ENCODE measurements around the gene MFRP. TPM values are rescaled to one million over a fixed set of nuclear protein-coding genes. Genes with fewer than 3 reads are reported as not detected.

Gene MFRP
- total and polyA plus RNA-seq, 9 of the 15 experiments (the other 6 are each of a cell fraction or from before 2014, with no cell fraction given): not detected

DNA sequence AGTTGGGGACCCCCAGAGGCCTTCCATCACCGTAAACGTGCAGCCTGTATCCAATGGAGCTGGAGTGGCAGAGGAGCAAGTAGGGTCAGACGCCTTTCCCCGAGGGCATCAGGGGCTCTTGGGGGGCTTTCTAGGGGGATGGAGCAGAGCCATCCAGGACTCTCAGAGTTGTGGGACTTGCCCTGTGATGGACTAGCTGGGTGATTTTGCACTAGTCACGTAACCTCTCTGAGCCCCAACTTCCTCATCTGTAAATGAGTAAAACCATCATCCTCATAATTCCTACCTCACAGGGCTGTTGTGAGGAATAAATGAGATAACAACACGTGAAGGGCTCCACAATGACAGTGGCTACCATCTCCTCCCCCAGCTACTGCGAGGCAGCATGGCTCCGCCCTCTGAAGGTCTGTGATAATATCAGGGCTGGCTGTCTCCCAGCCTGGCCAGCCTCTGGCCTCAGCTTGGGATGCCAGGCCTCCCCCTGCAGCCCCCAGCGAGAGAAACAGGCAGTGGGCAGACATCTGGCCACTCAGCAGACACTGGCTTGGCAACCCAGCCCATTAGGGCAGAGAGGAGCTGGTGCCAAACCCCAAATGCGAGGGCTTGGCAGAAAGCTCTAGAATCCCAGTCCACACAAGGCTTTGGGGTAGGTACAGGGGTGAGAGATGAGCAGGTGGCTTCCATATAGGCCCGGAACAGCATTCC, 28.3 kb upstream of the MFRP start (continued):
- TF ChIP-seq ATF7 (IDR thresholded peaks at IDR 0.05) (no peak), NKRF (IDR thresholded peaks at IDR 0.05; ENCODE audit: borderline replicate concordance) (no peak), POLR2G (IDR thresholded peaks at IDR 0.05; ENCODE audit: low read depth, low read length) (0 out of 2 replicates have a peak, but pooled peaks have one; percentile 21), ZNF707 (CRISPR knock-in tag; conservative IDR thresholded peaks at IDR 0.05) (no peak), SOX6 (IDR thresholded peaks at IDR 0.05) (peak; percentile 81), TGIF2 (CRISPR knock-in tag; IDR thresholded peaks at IDR 0.05) (no peak), SRSF9 (IDR thresholded peaks at IDR 0.05; ENCODE audit: borderline replicate concordance, low read depth, low read length) (no peak)
- TF ChIP-seq, protein P1, sequence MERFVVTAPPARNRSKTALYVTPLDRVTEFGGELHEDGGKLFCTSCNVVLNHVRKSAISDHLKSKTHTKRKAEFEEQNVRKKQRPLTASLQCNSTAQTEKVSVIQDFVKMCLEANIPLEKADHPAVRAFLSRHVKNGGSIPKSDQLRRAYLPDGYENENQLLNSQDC (CRISPR knock-in tag; IDR thresholded peaks at IDR 0.05): no peak

Measured in K562 (cell line).